HUES6 (cell line): ENCODE results near the gene SASH3.

Experiments used
- H3K27ac ChIP-seq: 2 replicates; pipeline ENCODE4 v1.7.0; 2013; ENCODE audit warnings: low read depth, mild to moderate bottlenecking, low read length, inconsistent platforms
- H3K27me3 ChIP-seq: 2 replicates; pipeline ENCODE4 v1.6.1; 2013; ENCODE audit warnings: low read length; ENCODE audit not compliant: control insufficient read depth, insufficient read depth
- H3K36me3 ChIP-seq: 2 replicates; pipeline ENCODE4 v1.6.1; 2013; ENCODE audit warnings: low read length; ENCODE audit not compliant: control insufficient read depth, insufficient read depth
- H3K4me1 ChIP-seq: 2 replicates; pipeline ENCODE4 v1.6.1; 2013; ENCODE audit warnings: low read length; ENCODE audit not compliant: control insufficient read depth, insufficient read depth
- H3K4me3 ChIP-seq: 2 replicates; pipeline ENCODE4 v1.5.1; 2013; ENCODE audit warnings: low read depth, low read length
- H3K9ac ChIP-seq: one replicate; pipeline ENCODE4 v1.6.1; 2013; ENCODE audit warnings: mild to moderate bottlenecking, low read length
- H3K9me3 ChIP-seq: 2 replicates; pipeline ENCODE4 v1.6.1; 2013; ENCODE audit warnings: low read depth, low read length; ENCODE audit not compliant: control insufficient read depth, insufficient read depth

Gene SASH3

GRCh38 chrX:129842510-129843208 lies 62.9 kb downstream of the SASH3 start:
- Histone ChIP-seq H3K36me3 (peaks cover 24% of the 10 kb centered on the region), H3K27ac (peak overlapping the region; percentile 41; the same call in 1 of the 2 replicates), H3K9ac (peak overlapping the region; percentile 91), H3K9me3 (no peaks in the 10 kb centered on the region), H3K4me1 (peaks cover 13% of the 10 kb centered on the region; the same call in 1 of the 2 replicates), H3K27me3 (peaks cover 9% of the 10 kb centered on the region; the same call in 1 of the 2 replicates), H3K4me3 (peak overlapping the region; percentile 78)

- H3K27me3 ChIP-seq, result peaks cover 9% of the 10 kb centered on the region; the same call in 1 of the 2 replicates
- no peaks in the 10 kb centered on the region for H3K9me3 ChIP-seq
- peaks cover 13% of the 10 kb centered on the region; the same call in 1 of the 2 replicates for H3K4me1 ChIP-seq
- H3K4me3 ChIP-seq, result peak overlapping the region; percentile 78
- peaks cover 20% of the 10 kb centered on the region for H3K36me3 ChIP-seq
- peak overlapping the region; percentile 41; the same call in 1 of the 2 replicates for H3K27ac ChIP-seq
- H3K9ac ChIP-seq, result peak overlapping the region; percentile 91
These were observed 63.4 kb downstream of the SASH3 start for GRCh38 chrX:129843209-129843458.

- Histone ChIP-seq H3K27ac (peak within 1 kb of the TSS; percentile 41; the same call in 1 of the 2 replicates), H3K4me1 (peaks cover 13% of the 10 kb centered on the region; the same call in 1 of the 2 replicates), H3K9me3 (no peaks in the 10 kb centered on the region), H3K4me3 (peak within 1 kb of the TSS; percentile 78), H3K27me3 (peaks cover 12% of the 10 kb centered on the region; the same call in 1 of the 2 replicates), H3K36me3 (peaks cover 20% of the 10 kb centered on the region), H3K9ac (peak within 1 kb of the TSS; percentile 91)
These were observed 63.9 kb downstream of the SASH3 start, which contains the start of gene ZDHHC9 for GRCh38 chrX:129843459-129844306. Gene ZDHHC9, minus strand, starts transcription at chrX:129843886. Its CDS starts 1,941 bp downstream, at chrX:129841945.
